ENCODE data around the gene KATNBL1.
A peak's percentile ranks its signal among the peaks of the same experiment; 100 is the strongest.

Gene KATNBL1, protein sequence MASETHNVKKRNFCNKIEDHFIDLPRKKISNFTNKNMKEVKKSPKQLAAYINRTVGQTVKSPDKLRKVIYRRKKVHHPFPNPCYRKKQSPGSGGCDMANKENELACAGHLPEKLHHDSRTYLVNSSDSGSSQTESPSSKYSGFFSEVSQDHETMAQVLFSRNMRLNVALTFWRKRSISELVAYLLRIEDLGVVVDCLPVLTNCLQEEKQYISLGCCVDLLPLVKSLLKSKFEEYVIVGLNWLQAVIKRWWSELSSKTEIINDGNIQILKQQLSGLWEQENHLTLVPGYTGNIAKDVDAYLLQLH

DNA sequence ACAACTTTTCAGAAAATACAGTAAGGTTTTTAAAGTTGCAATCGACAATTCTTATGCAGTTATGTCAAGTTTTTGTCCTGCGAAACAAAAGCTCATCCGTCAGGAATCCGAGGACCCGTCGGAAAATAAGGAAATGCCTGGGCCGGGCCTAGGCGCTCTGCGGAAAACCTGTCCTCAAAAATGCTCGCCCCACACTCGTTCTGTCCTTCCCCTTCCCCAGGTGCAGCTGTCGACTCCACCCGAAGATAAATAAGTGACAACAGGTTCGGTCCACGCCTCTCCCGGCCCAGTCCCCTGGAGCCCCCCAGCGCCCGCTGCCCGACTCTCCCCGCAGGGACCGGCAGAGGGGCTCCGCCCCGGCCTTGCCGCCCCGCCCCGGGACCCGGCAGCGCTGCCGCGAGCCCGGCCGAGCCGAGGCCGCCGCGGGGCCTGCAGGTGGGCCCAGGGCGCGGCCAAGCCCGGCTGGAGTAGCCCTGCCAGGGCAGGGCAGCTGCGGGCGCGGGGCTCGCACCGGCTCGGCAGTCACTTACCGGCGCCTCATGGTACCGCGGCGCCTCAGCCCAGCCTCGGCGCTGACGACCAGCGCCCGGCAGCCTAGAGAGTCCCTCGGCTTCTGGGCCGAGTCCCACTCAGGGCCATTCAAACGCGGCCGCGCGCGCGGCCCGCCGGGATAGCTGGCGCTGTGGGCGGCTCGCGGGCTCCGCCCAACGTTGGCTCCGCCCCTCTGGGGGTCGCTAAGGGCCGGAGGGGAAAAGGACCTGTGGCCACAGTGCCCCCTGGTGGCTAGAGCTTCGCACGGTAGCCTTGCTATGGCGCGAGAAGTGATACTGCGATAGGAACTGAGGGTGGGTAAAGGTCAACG lies at the start of gene KATNBL1:
KATNBL1 (minus strand) TSS at position 676 of the 862 bp plus-strand sequence. CDS start 46,420 bp downstream, outside the sequence.
- H3K36me3 ChIP-seq (ENCODE audit: control insufficient read depth, insufficient read depth, low read length), result no peaks in the 10 kb centered on the region
- peak; percentile 96 for DNase-seq (ENCODE audit: extremely low read depth, insufficient read length)
- TF ChIP-seq CTCF (IDR thresholded peaks at IDR 0.05; ENCODE audit: insufficient read depth, low read length, poor library complexity, severe bottlenecking), result peak; percentile 80
- H3K27me3 ChIP-seq (replicated peaks; ENCODE audit: control insufficient read depth, insufficient read depth, low read length), result no peaks in the 10 kb centered on the region
- H3K4me3 ChIP-seq (replicated peaks; ENCODE audit: low read depth, low read length), result peak within 1 kb of the TSS; percentile 75

DNA sequence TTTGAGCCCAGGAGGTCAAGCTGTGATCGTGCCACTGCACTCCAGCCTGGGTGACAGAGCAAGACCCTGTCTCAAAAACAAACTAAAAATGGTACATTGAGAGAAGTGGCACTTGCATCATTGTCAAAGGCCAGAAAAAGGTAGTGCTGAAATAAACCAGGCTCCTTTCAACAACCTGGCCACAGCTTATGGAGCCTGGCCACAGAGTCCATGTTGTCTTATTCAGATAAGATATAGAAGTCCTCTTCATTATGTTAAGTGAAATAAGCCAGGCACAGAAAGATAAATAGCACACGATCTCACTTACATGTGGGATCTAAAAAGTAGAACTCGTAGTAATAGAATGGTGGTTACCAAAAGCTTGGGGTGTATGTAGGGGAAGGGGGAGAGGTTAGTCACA lies 49.7 kb upstream of the KATNBL1 start:
- TF ChIP-seq CTCF (IDR thresholded peaks at IDR 0.05; ENCODE audit: insufficient read depth, low read length, poor library complexity, severe bottlenecking), result no peak
- Histone ChIP-seq H3K4me3 (replicated peaks; ENCODE audit: low read depth, low read length) (no peak overlapping the region), H3K27me3 (replicated peaks; ENCODE audit: control insufficient read depth, insufficient read depth, low read length) (no peaks in the 10 kb centered on the region), H3K36me3 (ENCODE audit: control insufficient read depth, insufficient read depth, low read length) (peaks cover 14% of the 10 kb centered on the region)
- no peak for DNase-seq (ENCODE audit: extremely low read depth, insufficient read length)

DNA sequence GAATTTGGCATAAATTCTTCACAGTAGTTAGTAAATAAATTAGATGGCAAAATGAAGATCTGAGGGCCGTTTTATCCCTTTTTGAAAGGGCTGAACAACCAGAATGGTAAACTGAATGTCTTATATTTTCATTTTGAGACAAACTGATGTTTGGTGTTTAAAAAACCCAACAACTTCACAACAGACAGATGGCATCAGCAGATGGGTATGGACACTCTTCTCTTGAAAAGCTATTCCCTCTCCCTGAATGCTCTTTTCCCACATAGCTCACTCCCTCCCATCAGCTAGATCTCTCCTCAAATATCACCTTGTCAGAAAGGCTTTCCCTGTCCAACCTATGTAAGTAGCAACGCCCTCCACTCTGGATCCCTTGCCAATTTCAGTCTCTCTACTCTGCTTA lies 48.3 kb upstream of the KATNBL1 start:
- DNase-seq (ENCODE audit: extremely low read depth, insufficient read length), result no peak
- no peaks in the 10 kb centered on the region for H3K27me3 ChIP-seq (replicated peaks; ENCODE audit: control insufficient read depth, insufficient read depth, low read length)
- no peak overlapping the region for H3K4me3 ChIP-seq (replicated peaks; ENCODE audit: low read depth, low read length)
- TF ChIP-seq CTCF (IDR thresholded peaks at IDR 0.05; ENCODE audit: insufficient read depth, low read length, poor library complexity, severe bottlenecking), result no peak
- H3K36me3 ChIP-seq (ENCODE audit: control insufficient read depth, insufficient read depth, low read length), result peaks cover 22% of the 10 kb centered on the region

GRCh38 chr15:34252545-34252944 lies 42.6 kb upstream of the KATNBL1 start:
- no peak for TF ChIP-seq CTCF (IDR thresholded peaks at IDR 0.05; ENCODE audit: insufficient read depth, low read length, poor library complexity, severe bottlenecking)
- no peak for DNase-seq (ENCODE audit: extremely low read depth, insufficient read length)
- Histone ChIP-seq H3K36me3 (ENCODE audit: control insufficient read depth, insufficient read depth, low read length) (peaks cover 19% of the 10 kb centered on the region), H3K4me3 (replicated peaks; ENCODE audit: low read depth, low read length) (no peak overlapping the region), H3K27me3 (replicated peaks; ENCODE audit: control insufficient read depth, insufficient read depth, low read length) (no peaks in the 10 kb centered on the region)

DNA sequence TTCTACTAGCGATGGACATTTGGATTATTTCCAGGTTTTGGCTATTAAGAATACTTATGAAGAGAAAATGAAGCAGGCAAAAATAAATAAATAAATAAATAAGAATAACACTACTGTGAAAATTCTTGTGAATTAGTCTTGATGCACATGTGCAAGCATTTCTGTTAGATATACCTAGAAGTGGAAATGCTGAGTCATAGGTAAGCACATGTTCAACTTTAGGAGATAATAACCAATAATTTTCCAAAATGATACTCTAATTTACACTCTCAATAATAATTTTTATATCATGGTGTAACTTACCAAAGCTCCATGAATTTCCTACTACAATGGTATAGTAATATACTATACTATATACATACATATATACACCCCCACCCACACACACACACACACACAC lies 38.3 kb upstream of the KATNBL1 start:
- no peak for DNase-seq (ENCODE audit: extremely low read depth, insufficient read length)
- Histone ChIP-seq H3K4me3 (replicated peaks; ENCODE audit: low read depth, low read length) (no peak overlapping the region), H3K36me3 (ENCODE audit: control insufficient read depth, insufficient read depth, low read length) (peaks cover 14% of the 10 kb centered on the region), H3K27me3 (replicated peaks; ENCODE audit: control insufficient read depth, insufficient read depth, low read length) (no peaks in the 10 kb centered on the region)
- no peak for TF ChIP-seq CTCF (IDR thresholded peaks at IDR 0.05; ENCODE audit: insufficient read depth, low read length, poor library complexity, severe bottlenecking)
